ENCODE data around the gene RBFOX1.

RBFOX1 gene

GRCh38 chr16:7545251-7545650, 212.6 kb downstream of the RBFOX1 start:
- DNase-seq = no peak

GRCh38 chr16:7546948-7547347, 214.3 kb downstream of the RBFOX1 start:
- DNase-seq = no peak

GRCh38 chr16:7547736-7548135, 215.1 kb downstream of the RBFOX1 start:
- no peak for DNase-seq

GRCh38 chr16:7548796-7549318, 216.2 kb downstream of the RBFOX1 start:
- DNase-seq = no peak

GRCh38 chr16:7550096-7550495, 217.5 kb downstream of the RBFOX1 start:
- no peak for DNase-seq

- no peak for DNase-seq
Measured at GRCh38 chr16:7555459-7555858, 222.8 kb downstream of the RBFOX1 start.

GRCh38 chr16:7561908-7562405, 229.3 kb downstream of the RBFOX1 start:
- no peak for DNase-seq

- DNase-seq = no peak
Measured at GRCh38 chr16:7566360-7566759, 233.7 kb downstream of the RBFOX1 start.

GRCh38 chr16:7571366-7571765, 238.7 kb downstream of the RBFOX1 start:
- no peak for DNase-seq

- no peak for DNase-seq
Measured at GRCh38 chr16:7577588-7577987, 244.9 kb downstream of the RBFOX1 start.

GRCh38 chr16:7579454-7579853, 246.8 kb downstream of the RBFOX1 start:
- DNase-seq = no peak

- no peak for DNase-seq
Measured at GRCh38 chr16:7581175-7581574, 248.5 kb downstream of the RBFOX1 start.

- DNase-seq = no peak
Measured at GRCh38 chr16:7583396-7583795, 250.8 kb downstream of the RBFOX1 start.

GRCh38 chr16:7584561-7584960, 251.9 kb downstream of the RBFOX1 start:
- DNase-seq = no peak

GRCh38 chr16:7585705-7586104, 253.1 kb downstream of the RBFOX1 start:
- no peak for DNase-seq

- no peak for DNase-seq
Measured at GRCh38 chr16:7590934-7591333, 258.3 kb downstream of the RBFOX1 start.

GRCh38 chr16:7596308-7596707, 263.7 kb downstream of the RBFOX1 start:
- no peak for DNase-seq

GRCh38 chr16:7597677-7598076, 265.0 kb downstream of the RBFOX1 start:
- DNase-seq = no peak

- no peak for DNase-seq
Measured at GRCh38 chr16:7601100-7601499, 268.5 kb downstream of the RBFOX1 start.

GRCh38 chr16:7602291-7602950, 269.8 kb downstream of the RBFOX1 start:
- no peak for DNase-seq

- DNase-seq = no peak
Measured at GRCh38 chr16:7605812-7606211, 273.2 kb downstream of the RBFOX1 start.

GRCh38 chr16:7612671-7613070, 280.0 kb downstream of the RBFOX1 start:
- DNase-seq = no peak

- no peak for DNase-seq
Measured at GRCh38 chr16:7613518-7613917, 280.9 kb downstream of the RBFOX1 start.

GRCh38 chr16:7614021-7614795, 281.6 kb downstream of the RBFOX1 start:
- no peak for DNase-seq

All from activated CD4-positive, CD25-positive, alpha-beta regulatory T cell (primary cell).